ENCODE results near the gene ERV3-1.

ERV3-1 gene

DNA sequence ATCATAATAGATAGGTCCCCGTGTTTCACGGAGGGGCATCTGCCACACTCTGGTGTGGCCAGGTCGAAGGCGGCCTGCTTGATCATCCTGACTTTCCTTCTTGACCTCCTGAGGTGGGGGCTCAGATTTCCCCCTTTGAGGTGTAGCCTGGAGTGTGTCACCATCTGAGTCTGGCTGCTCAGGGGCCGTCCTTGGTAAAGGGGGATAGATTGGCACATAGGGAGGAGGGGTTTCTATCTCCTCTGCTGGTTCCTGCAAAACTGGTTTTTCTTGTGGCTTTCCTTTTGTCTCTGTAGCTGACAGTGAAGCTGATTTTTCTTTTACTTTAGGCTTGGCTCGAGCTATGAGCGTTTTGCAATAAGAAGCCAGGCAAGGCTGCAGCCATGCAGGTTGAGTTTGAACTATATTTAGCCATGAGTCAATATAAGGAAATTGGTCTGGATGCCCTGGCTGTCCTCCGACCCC is 8.5 kb downstream of the ERV3-1 start:
- DNase-seq (ENCODE audit: low read depth): peak; percentile 81
- no peak overlapping the region for H3K4me3 ChIP-seq (ENCODE audit: control insufficient read depth, low read depth, low read length)

DNA sequence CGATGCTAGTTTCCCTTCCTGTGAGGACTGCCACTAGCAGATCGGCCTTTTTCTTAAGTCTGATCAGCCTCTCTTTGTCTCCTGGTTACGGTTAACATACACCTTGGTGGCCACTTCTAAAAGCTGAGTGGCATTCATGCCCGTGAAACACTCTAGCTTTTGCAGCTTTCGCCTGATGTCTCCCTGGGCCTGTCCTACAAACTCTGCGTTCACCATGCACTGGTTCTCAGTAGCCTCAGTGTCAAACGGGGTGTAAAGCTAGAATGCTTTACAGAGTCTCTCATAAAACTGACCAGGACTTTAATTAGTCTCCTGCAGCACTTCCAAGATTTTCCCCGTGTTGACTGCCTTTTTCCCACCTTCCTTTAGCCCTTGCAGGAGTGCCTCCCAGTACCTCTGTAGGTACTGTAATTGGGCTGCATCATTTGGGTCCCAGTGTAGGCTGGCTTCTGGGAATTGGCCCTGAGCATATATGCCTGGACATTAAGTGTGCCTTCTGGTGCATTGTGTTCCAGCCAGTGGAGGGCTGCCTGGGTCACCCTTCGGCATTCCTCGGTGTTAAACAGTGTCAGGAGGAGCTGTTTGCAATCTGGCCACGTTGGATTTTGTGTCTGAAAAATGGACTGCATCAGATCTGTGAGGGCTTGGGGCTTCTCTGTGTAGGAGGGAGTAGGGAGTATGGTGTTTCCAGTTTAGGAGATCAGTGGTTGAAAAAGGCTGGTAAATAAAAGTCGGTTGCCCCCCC is 9.2 kb downstream of the ERV3-1 start:
- H3K4me3 ChIP-seq (ENCODE audit: control insufficient read depth, low read depth, low read length): no peak overlapping the region
- no peak for DNase-seq (ENCODE audit: low read depth)
- TF ChIP-seq, protein P1, sequence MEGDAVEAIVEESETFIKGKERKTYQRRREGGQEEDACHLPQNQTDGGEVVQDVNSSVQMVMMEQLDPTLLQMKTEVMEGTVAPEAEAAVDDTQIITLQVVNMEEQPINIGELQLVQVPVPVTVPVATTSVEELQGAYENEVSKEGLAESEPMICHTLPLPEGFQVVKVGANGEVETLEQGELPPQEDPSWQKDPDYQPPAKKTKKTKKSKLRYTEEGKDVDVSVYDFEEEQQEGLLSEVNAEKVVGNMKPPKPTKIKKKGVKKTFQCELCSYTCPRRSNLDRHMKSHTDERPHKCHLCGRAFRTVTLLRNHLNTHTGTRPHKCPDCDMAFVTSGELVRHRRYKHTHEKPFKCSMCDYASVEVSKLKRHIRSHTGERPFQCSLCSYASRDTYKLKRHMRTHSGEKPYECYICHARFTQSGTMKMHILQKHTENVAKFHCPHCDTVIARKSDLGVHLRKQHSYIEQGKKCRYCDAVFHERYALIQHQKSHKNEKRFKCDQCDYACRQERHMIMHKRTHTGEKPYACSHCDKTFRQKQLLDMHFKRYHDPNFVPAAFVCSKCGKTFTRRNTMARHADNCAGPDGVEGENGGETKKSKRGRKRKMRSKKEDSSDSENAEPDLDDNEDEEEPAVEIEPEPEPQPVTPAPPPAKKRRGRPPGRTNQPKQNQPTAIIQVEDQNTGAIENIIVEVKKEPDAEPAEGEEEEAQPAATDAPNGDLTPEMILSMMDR (conservative IDR thresholded peaks at IDR 0.05; ENCODE audit: control insufficient read depth, insufficient read depth, low read depth, low read length): no peak

More for the DNA sequence above, 8.5 kb downstream of the ERV3-1 start:
- TF ChIP-seq, protein P1 (conservative IDR thresholded peaks at IDR 0.05; ENCODE audit: control insufficient read depth, insufficient read depth, low read depth, low read length): no peak

DNA sequence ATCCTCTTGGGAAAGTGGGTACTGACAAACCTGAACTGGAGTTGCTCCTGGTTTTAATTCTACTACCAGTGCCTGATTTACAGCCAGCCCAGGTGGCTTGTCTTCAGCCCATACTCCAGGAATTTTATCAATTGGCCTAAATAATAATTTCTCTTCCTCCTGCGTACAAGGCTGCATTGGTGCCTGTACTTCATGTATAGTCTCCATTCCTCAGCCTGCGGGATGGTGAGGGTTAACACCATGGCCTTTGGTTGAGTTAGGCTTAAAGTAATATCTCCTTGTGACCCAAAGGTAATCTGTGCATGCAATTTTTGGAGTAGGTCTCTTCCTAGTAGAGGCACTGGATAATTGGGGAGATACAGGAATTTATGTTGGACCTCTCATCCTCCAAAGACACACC is 10.2 kb downstream of the ERV3-1 start:
- no peak overlapping the region for H3K4me3 ChIP-seq (ENCODE audit: control insufficient read depth, low read depth, low read length)
- TF ChIP-seq, protein P1 (conservative IDR thresholded peaks at IDR 0.05; ENCODE audit: control insufficient read depth, insufficient read depth, low read depth, low read length): no peak
- no peak for DNase-seq (ENCODE audit: low read depth)

DNA sequence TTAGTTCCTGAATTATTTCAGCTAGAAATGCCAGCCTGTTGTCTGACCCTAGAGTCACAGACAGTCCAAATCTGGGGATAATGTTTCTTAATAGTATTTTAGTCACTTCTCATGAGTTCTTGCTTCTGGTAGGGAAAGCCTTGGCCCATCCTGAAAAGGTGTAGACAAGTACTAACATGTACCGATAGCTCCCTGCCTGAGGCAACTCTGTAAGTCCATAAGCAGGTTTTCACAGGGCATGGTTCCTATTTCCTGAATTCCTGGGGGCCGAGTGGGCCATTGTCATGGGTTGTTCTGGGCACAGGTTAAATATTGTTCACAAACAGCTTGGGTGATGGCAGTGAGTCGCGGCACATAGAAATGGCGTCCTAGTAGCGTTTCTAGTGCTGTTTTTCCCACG is 12.6 kb downstream of the ERV3-1 start:
- TF ChIP-seq, protein P1 (conservative IDR thresholded peaks at IDR 0.05; ENCODE audit: control insufficient read depth, insufficient read depth, low read depth, low read length): no peak
- DNase-seq (ENCODE audit: low read depth): no peak
- no peak overlapping the region for H3K4me3 ChIP-seq (ENCODE audit: control insufficient read depth, low read depth, low read length)

DNA sequence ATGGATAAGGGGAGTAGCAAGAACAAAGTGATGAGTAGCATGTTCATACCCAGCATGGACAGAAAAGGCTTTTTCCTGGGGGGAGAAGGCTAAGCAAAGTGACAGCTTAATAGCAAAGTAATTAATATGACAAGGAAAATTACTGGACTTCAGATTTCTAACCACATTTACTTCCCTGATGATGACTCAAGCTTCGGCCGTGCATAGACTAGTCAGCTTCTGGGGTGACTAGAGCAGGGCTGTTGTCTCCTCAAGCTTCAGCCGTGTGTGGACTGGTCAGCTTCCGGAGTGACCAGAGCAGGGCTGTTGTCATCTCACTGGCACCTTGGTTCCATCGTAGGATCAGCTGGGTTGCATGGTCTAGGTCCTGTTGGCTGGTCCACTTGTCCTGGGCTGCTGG is 13.5 kb downstream of the ERV3-1 start:
- no peak overlapping the region for H3K4me3 ChIP-seq (ENCODE audit: control insufficient read depth, low read depth, low read length)
- peak; percentile 20 for DNase-seq (ENCODE audit: low read depth)
- TF ChIP-seq, protein P1 (conservative IDR thresholded peaks at IDR 0.05; ENCODE audit: control insufficient read depth, insufficient read depth, low read depth, low read length): no peak

DNA sequence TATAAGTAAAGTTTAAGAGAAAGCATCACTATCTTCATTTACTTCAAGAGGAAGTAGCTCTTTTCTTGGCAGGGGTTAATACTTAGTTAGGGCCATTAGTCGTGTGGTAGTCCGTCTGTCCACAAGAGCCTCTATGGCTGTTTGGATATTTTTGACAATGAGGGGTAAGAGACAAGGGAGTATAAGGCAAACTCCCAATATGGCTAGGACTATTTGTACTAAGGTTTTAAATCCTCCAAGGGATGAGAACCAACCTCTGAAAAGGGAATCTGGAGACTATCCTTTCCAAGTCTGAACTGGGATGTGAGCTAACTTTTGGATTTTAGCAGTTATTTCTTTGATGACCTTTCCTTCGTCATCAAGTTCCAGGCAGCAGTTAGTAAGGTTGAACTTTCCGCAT is 15.6 kb downstream of the ERV3-1 start, which contains the start of gene ZNF117:
Gene ZNF117 (minus strand): TSS at position 101 of the 400 bp plus-strand sequence.
- TF ChIP-seq, protein P1 (conservative IDR thresholded peaks at IDR 0.05; ENCODE audit: control insufficient read depth, insufficient read depth, low read depth, low read length): no peak
- no peak for DNase-seq (ENCODE audit: low read depth)
- H3K4me3 ChIP-seq (ENCODE audit: control insufficient read depth, low read depth, low read length): no peak within 1 kb of the TSS
